ENCODE data around the gene MRGPRG.

DNA sequence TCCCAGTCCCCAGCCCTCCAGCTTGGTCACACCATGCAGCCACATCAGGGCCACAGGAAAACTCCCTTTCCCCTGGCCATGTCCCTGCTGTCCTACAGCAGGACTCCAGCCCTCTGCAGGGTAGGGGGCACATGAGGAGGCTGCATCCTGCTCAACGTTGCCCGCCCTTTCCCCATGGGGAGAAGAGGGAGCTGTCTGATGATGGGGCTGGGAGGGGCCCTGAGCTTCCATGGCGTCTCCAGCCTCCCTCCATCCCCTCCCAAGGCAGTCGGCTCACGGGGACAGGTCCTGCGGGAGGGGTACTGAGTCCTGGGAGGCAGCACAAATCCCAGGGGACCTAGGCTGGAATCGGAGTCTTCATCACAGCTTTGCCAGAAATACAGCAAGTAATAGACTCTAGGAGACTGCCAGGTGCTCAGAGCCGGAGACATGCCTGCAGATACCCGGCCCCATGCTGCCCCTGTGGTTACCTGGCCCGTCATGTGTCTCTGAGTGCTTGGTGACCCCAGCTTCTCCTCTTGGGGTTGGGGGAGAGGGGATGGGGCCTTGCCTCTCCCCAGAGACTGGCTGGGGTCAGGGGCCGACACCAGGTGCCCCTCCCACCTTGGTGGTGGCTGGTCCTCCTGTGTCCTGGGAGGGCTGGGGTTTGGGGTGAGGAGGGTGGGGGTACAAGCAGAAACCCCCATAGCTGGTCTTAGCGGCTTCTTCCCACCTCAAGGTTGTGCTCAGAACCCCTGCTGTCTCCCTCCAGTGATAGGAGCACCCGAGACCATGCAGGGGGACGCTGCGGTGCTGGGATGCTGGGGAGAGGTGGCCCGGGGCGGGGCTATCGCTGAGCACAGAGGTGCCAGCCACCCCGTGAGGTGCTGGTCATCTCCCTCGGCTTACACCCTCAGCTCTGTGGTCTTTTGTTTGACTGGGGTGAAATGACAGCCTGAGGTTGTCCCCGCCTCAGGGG, 11.3 kb upstream of the MRGPRG start:
- TF ChIP-seq EZH2phosphoT487 (IDR thresholded peaks at IDR 0.05; ENCODE audit: borderline replicate concordance, low read length) = no peak
- TF ChIP-seq, protein P1, sequence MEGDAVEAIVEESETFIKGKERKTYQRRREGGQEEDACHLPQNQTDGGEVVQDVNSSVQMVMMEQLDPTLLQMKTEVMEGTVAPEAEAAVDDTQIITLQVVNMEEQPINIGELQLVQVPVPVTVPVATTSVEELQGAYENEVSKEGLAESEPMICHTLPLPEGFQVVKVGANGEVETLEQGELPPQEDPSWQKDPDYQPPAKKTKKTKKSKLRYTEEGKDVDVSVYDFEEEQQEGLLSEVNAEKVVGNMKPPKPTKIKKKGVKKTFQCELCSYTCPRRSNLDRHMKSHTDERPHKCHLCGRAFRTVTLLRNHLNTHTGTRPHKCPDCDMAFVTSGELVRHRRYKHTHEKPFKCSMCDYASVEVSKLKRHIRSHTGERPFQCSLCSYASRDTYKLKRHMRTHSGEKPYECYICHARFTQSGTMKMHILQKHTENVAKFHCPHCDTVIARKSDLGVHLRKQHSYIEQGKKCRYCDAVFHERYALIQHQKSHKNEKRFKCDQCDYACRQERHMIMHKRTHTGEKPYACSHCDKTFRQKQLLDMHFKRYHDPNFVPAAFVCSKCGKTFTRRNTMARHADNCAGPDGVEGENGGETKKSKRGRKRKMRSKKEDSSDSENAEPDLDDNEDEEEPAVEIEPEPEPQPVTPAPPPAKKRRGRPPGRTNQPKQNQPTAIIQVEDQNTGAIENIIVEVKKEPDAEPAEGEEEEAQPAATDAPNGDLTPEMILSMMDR (IDR thresholded peaks at IDR 0.05; ENCODE audit: low read depth, low read length, poor library complexity, severe bottlenecking) = no peak
